ENCODE measurements around the gene SLC35F6.
A peak's percentile ranks its signal among the peaks of the same experiment; 100 is the strongest.
"Not testable (repeated sequence)": the region's sequence is repeated elsewhere in the genome, so short reads cannot be mapped to it uniquely, and the experiment has no call there.

Gene SLC35F6

DNA sequence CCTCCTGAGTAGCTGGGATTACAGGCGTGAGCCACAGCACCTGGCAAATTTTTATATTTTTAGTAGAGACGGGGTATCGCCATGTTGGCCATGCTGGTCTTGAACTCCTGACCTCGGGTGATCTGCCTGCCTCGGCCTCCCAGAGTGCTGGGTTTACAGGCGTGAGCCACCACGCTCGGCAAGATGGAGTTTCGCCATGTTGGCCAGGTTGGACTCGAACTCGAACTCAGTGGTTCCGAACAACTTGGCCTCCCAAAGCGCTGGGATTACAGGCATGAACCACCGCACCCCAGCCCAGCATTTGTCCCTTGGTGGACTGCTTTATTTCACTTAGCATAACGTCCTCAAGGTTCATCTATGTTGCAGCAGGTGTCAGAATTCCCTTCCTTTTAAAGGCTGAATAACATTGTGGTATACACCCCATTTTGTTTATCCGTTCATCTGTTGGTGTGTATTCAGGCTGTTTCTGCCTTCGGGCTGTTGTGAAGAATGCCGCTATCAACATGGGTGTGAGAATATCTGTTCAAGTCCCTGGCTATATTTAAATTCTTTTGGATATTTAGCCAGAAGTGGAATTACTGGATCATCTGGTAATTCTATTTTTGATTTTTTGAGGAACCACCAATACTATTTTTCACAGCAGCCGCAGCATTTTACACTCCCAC lies 20.6 kb downstream of the SLC35F6 start:
- no peak for DNase-seq (ENCODE audit: low read depth)

DNA sequence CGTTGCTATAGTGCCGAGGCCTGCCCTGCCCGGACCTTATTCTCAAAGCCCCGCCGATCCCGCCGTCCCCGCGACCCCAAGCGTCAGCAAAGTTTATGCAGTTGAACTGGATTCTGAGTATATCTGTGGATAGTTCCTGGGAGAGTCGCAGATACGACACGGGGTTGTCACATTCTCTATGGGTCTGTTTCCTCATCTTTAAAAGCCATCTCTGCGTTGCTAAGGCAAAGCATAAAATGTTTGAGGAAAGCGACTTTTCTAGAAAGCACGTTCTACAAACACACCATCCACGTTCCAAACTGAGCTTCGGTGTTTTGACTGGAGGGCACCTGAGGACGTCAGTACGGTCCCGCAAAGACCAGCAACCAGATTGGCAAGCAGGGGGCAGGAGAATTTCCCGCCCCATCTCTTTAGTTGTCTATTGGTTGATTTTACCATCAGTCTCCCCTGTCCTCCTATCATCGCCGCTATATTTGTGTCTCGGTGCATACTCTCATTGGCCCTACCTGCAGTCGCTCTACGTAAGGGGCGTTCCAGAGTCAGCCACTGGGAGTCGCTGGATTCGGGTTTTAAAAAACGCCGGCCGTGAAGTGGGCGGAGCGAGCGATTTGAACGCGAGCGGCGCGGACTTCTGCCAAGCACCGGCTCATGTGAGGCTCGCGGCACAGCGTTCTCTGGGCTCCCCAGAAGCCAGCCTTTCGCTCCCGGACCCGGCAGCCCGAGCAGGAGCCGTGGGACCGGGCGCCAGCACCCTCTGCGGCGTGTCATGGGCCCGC lies 21.5 kb downstream of the SLC35F6 start, which contains the start of gene CENPA:
CENPA (plus strand) TSS at position 626 of the 776 bp plus-strand sequence; CDS start at position 767, 141 bp downstream.
- peak; percentile 100 for DNase-seq (ENCODE audit: low read depth)

DNA sequence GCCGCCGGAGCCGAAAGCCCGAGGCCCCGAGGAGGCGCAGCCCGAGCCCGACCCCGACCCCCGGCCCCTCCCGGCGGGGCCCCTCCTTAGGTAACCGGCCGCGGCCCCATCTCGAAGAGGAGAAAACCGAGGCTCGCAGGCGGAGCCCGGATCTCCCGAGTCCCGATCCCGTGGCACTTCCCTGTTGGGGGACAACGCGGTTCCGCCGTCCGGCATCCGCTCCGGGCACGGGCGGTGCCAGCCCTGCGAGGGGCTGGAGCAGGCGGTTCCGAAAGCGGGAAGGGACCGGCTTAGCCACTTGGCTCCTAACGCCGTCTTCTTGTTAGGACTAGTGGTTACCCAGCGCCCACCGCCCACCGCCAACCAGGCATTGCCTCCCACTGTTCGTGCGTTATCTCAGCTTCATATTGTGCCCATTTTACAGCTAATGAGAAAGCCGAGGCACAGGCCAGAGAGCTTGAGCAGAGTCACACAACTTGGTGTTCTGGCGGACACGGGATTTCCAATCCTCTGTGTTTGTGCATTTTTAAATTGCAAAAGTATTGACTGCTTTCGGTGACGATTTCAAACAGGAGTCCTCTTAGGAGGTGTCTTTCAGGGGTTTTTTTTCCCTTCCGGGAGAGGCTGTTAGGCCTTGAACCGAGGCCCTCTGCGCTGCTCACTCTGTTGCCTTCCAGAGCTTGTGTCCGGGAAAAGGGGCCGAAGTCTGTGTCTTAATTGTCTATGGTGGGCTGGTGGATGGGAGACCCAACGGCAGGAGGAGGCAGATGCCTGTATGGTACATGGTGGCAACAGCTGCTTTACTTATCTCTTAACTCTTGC lies 22.3 kb downstream of the SLC35F6 start:
- DNase-seq (ENCODE audit: low read depth): peak; percentile 45

- no peak for DNase-seq (ENCODE audit: low read depth)
Measured at GRCh38 chr2:26792720-26793119, 28.6 kb downstream of the SLC35F6 start.

- DNase-seq (ENCODE audit: low read depth): no peak
Measured at GRCh38 chr2:26793518-26793917, 29.4 kb downstream of the SLC35F6 start.

DNA sequence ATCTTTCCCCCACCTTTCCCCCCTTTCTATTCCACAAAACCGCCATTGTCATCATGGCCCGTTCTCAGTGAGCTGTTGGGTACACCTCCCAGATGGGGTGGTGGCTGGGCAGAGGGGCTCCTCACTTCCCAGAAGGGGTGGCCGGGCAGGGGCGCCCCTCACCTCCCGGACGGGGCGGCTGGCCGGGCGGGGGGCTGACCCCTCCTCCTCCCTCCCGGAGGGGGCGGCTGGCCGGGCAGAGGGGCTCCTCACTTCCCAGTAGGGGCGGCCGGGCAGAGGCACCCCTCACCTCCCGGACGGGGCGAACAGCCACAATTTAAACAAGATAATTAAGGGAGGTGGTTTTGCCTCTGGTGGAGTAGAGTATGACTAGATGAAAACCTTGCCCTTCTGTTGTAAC lies 31.1 kb downstream of the SLC35F6 start:
- DNase-seq (ENCODE audit: low read depth): not testable (repeated sequence)

- DNase-seq (ENCODE audit: low read depth): no peak
Measured at GRCh38 chr2:26801328-26801727, 37.2 kb downstream of the SLC35F6 start.

DNA sequence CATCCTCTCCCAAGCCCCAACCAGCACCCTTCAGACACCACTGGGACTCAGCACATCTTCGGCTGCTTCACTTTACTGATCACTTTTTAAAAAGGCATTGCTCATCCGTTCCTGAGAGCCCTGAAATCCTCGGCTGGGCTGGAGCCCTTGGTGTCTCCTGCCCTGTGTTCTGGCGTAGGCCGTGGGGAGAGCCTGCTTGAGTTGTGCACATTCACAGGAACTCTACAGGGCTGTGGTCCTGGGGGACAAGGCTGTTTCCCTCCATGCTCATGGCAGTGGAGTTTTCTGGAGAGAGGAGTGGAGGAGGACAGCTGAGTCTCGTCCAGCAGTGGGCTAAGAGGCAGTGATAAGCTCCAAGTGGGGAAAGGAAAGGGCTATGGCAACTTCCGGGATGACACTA lies 37.7 kb downstream of the SLC35F6 start:
- no peak for DNase-seq (ENCODE audit: low read depth)

- peak; percentile 95 for DNase-seq (ENCODE audit: low read depth)
Measured at GRCh38 chr2:26805241-26805676, 41.2 kb downstream of the SLC35F6 start.

DNA sequence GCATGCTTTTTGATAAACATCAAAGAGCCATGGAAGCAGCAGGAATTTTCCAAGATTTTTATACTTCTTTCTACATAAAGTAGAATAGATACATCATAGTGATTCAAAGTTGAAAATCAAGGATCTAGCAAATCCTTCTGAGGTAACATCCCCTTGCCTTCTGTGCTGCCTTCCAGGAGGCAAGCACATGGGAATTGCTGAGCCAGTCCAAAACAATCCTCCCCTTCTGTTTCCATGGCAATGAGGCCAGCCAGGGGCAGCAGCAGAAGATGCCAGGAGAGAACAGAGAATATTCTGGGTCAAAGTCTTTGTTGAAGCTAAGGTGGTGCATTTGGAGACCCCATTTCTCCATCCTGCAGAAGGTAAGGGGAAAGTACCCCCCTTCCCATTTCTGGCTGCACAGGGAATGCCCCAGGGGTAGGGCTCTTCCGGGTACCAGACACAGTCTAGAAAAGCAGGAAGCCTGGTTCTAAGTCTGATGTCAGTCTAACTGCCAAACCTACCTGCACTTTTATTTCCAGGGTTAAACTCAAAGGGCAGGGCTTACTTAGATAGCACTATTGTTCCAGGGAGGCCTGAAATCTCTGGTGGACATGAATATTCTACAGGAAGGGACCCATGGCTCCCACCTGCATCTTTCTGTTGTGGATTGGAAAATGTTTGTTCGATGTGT lies 43.8 kb downstream of the SLC35F6 start:
- DNase-seq (ENCODE audit: low read depth): peak; percentile 43

- no peak for DNase-seq (ENCODE audit: low read depth)
Measured at GRCh38 chr2:26809211-26809610, 45.1 kb downstream of the SLC35F6 start.

- no peak for DNase-seq (ENCODE audit: low read depth)
Measured at GRCh38 chr2:26809876-26810577, 45.9 kb downstream of the SLC35F6 start.

GRCh38 chr2:26811261-26811660 lies 47.2 kb downstream of the SLC35F6 start:
- DNase-seq (ENCODE audit: low read depth): no peak

GRCh38 chr2:26811791-26812694 lies 48.0 kb downstream of the SLC35F6 start:
- DNase-seq (ENCODE audit: low read depth): no peak

- no peak for DNase-seq (ENCODE audit: low read depth)
Measured at GRCh38 chr2:26812731-26813130, 48.6 kb downstream of the SLC35F6 start.

DNA sequence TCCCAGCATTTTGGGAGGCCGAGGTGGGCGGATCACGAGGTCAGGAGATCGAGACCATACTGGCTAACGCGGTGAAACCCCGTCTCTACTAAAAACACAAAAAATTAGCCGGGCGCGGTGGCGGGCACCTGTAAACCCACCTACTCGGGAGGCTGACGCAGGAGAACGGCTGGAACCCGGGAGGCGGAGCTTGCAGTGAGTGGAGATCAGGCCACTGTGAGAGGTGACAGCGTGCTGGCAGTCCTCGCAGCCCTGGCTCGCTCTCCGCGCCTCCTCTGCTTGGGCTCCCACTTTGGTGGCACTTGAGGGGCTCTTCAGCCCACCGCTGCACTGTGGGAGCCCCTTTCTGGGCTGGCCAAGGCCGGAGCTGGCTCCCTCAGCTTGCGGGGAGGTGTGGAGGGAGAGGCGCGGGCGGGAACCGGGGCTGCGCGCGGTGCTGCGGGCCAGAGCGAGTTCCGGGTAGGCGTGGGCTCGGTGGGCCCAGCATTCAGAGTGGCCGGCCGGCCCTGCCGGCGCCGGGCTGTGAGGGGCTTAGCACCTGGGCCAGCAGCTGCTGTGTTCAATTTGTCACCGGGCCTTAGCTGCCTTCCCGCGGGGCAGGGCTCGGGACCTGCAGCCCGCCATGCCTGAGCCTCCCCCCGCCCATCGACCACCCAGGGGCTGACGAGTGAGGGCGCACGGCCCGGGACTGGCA lies 50.1 kb downstream of the SLC35F6 start:
- DNase-seq (ENCODE audit: low read depth): not testable (repeated sequence)

GRCh38 chr2:26816893-26817292 lies 52.8 kb downstream of the SLC35F6 start:
- no peak for DNase-seq (ENCODE audit: low read depth)

GRCh38 chr2:26818255-26818654 lies 54.2 kb downstream of the SLC35F6 start:
- no peak for DNase-seq (ENCODE audit: low read depth)

- no peak for DNase-seq (ENCODE audit: low read depth)
Measured at GRCh38 chr2:26818972-26819371, 54.9 kb downstream of the SLC35F6 start.

- peak; percentile 10 for DNase-seq (ENCODE audit: low read depth)
Measured at GRCh38 chr2:26820932-26821331, 56.8 kb downstream of the SLC35F6 start.
